HL-60/S4 (cell line): ENCODE measurements around the gene EOGT.

Source experiments
- in situ Hi-C: fragments of 300-500 bp; cut with MboI; formaldehyde crosslinking; loops from 2 replicates; pipeline ENCODE4 v1.14.3; 2022; ENCODE audit warnings: low sequenced_read_pairs

Gene EOGT

DNA sequence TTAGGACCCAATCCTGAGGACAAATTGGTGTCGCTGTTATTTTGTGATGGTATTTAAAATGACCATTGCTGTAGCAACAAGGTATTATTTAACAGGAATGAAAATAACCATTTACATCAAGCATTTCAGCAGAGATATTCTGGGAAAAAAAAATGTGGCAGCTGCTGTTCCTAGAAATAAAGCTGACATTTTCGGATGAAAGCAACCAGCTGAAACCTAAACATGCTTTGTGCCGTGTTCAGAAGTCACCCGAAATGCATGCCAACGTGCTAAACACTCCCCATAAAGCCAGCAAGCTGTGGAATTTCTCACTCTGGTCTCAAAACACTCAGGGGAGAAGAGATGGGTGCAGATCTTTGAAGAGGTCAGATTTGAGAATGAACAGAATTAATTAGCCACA lies 49.6 kb downstream of the EOGT start:
- in situ Hi-C loops = no loop called here

DNA sequence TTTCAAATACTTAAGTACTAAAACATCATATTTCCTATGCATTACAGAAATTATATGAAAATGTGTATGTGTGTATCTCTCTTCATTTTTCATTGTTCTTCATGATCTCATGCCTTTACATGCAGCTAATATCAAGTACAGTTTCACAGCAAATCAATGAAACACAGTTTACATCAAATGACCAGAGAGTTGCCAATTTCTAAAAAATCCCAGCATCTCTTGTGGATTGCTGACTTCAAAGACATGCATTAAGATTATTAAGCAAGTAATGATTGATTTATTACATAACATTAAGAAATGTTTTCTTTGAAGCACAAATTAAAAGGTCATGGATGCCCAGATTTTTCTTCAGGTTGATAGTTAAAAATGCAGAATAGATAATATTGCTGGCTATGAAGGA lies 50.1 kb downstream of the EOGT start:
- in situ Hi-C loops = no loop called here

DNA sequence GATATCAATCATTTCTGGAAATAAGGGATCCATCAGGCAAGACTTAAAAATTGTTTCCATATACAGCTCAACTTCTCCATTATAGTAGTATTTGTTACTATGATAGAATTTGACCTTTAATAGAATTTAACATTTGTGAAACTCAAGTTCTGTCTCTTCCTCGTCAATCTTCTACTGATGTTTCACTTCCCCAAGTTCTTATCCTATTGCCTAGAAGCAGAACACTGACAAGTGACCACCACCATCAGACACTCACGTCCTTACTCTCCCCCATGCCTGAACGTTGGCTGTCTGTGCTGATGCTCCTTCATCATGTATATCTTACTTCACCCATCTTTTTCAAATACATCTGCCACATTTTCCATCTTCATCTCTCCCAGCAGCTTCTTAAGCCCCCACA lies 54.6 kb downstream of the EOGT start:
- in situ Hi-C loops = no loop called here

DNA sequence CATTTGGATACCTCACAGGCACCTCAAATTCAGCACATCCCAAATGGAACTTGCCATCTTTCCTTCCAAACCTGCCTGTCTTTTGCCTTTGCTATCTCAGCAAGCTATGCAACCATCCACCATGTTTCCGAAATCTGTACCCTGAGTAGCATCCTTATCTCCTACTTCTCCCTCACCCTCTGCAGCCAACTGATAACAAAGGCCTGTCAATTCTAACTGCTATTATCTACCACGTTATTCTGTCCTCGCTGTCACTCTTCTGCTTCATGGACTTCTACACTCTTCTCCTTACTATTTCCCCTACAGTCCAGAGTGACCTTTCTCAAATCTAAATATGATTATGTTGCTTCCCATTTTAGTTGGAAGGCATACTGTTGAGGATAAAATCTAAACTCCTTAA lies 55.6 kb downstream of the EOGT start:
- in situ Hi-C loops = no loop called here

DNA sequence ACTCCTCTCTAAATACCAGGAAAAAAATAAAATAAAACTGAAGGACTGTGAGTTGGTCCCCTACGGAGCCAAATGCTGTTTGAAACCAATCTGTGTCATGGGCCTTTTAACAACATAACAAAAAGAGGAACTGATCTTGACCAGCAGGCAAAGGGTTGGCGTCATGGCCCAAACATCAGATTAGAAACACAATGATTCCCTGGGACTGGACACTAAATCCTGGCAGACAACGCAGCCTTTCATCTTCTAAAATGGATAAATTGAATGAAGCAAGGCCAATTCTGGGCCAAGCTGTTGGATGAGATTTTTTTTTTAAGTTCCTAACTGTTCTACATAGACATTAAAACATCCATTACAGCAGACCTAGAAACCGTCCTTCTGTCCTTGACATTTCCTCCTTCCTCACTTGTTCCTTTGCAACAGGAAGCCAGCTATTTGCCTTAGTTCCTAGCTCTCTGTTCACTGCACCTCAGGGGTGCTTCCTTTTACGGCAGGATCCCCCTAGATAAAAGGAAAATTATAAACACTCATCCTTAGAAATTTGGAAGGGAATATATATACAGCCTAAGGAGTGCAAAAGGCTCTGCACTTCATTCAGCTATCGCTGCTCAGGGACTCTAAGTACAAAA lies 59.6 kb downstream of the EOGT start:
- in situ Hi-C loops = no loop called here

DNA sequence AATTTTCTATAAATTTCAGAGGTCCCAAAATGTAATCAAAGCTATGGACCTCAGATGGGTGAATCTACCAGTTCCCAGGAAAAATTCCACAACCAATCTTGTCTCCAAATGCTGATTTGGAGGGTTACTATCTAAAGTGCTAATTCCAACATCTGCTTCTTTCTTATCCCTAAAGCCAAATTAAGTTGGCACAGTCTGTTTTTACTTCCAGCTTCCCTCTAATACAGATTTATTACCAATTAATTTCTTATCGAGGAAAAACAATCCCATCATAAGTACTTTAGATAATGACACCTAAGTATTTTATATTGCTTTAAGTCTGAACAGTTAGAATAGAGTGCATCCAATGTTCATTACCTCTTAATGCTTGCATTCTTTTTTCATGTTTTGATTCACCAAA lies 68.3 kb downstream of the EOGT start:
- in situ Hi-C loops = no loop called here

DNA sequence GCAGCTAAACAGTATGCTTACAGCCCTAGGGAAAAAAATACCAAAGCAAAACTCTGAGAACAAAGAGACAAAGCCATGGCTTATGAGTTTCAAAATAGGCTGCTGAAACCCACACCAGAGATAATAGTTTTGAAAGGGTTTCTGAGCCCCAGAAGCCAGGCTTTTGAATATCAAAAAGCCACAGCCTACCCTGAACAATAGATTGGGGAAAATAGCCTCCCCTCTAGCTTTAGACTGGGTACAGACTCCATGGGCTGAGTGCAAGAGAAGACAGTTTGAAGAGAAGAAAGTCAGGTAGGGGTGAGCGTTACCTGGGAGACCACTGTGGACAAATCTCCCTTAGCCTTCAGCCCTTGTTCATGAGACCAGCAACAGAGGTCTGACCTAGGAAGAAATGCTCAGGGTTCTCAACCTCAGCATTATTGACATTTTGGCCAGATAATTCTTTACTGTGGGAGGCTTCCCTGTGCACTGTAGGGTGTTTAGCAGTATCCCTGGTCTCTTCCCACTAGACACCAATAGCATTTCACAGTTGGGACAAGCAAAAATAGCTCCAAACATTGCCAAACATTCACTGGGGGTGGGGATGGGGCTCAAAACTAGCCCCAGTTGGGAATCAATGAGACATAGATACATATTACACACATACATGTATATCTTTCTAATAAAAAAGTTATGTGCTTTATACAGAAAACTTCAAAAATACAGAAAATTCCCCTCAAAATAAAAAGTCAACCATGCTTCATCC lies 69.6 kb downstream of the EOGT start:
- in situ Hi-C loops = no loop called here

DNA sequence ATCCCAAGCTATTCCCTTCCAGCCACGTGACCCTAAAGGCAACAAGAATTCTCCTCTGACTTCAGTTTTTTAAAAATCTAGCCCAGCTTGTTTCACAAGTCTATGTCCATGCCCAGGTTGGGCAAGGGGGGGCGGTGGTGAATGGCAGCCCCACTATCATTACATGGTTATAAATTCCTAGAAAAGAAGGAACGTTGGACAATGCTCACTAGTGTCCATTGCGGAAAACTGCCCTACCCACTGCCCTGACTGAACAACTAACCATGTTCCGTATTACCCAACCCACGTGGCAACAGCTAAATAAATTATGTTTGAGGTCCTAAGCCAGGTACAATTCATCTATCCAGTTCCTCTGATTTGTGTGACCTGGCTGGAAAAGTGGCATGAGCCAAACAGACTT lies 72.4 kb downstream of the EOGT start:
- in situ Hi-C loops = no loop called here

DNA sequence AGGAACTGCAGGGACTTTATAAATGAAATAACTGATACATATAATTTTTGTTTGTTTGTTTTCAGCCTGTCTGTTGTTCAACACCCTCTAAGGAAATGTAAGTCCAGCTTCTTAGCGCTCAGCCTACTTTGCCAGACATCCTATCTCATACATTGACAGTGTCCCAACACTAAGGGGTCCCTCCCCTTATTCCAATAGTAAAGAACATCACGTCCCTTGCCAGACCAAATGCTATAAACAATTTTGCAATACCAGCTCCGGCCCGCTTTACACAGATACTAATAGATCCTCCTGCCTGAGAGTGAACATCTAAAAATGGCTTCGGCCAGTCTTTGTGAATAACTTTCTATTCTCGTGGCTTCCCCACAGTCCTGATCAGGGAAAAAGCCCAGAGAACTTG lies 76.6 kb downstream of the EOGT start:
- in situ Hi-C loops = no loop called here

DNA sequence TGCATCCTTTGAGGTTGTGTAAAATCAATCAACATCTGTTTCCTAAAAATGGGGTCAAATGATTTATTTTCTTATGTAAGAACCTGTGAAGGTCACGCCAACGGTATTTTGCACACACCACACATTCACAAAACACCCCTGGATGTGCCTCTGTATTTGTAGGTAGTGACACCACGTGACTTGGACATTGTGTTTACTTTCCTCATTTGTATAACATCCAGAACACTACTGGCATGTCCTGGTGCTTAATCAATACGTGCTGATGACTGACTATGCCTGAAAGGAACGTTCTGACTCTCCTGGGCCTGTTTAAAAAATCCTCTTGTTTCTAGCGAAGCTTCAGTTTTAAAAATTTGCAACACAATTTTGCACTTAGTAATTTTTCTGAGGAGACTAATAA lies 77.7 kb downstream of the EOGT start:
- in situ Hi-C loops = no loop called here

DNA sequence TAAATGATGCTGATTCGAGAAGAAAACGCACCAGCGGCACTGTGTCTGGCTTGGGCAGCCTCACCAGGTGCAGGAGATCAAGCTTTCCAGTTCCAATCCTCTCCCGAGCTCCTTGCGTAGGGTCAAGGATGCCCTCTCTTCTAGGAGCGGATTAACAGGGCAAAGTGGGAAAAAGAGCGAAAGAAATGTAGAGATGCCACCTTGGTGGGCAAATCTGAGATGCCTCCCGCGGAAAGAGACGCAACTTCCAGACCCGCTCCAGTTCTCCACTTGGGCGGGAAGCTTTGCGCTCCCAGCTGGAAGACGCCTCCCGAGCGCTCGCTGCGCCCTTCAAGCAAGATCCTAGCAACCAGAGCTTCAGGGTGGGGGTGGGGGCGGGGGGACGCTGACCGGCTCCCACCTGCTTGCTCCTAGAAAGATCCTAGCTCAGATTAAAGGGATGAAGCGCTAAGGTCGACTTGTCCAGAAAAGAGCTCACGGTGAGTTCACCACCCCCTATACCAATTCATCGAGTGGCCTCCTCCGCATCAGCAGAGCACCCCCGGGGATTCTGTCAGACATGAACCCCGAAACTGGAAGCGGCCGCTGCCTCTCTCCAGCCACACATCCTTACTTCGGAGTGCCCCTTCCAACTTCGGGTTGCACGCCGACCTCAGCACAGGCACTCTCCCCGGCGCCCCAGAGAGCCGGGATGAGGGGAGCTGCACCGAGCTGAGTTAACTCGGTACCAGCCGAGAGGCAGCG lies 81.9 kb downstream of the EOGT start:
- in situ Hi-C loops = no loop called here
